Measurements from ENCODE around the gene KHK.

The KHK gene

DNA sequence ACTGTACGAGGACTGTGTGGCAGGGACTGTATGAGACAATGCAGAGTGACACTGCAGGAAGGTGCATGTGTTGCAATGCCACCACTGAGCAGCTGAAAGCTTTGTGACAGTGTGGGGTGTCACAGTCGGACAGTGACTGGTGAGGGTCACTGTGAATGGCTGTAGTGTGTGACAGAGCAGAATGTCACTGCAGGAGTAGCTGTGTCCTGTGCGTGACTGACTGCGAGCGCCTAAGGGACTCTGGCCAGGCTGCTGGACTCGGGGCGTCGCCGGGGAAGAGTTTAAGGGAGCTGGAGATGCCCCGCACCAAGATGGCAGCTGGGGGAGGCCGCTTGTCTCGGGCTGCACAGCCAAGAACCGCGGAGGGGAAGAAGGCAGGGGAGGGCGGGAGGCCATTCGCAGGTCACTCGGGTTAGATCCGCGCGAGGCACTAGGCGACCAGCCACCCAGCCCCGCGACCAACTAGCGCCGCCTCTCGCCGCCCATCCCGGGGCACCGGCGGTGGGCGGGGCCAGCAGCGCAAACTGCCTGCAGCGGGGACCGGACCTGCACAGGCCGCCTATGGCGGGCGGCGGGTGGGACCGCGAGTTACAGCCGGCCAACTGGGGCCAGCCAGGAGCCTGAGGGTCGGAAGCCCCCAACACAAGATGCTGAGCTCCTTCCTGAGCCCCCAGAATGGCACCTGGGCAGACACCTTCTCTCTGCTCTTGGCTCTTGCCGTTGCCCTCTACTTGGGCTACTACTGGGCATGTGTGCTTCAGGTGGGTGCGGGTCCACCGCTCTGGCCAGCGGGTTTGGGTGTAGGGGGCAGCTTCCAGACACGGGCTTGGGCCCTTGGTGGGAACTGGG lies 37.0 kb downstream of the KHK start, which contains the start of gene ABHD1:
Gene ABHD1, plus strand, starts transcription at position 514 of the 849 bp plus-strand sequence. Its CDS starts 134 bp downstream, at position 648.
- DNase-seq (ENCODE audit: low read depth, low spot score), result no peak
- H3K27ac ChIP-seq, result no peak within 1 kb of the TSS

GRCh38 chr2:27125104-27125503 lies 38.5 kb downstream of the KHK start:
- no peak overlapping the region for H3K27ac ChIP-seq
- DNase-seq (ENCODE audit: low read depth, low spot score), result no peak

- no peak for DNase-seq (ENCODE audit: low read depth, low spot score)
- no peak overlapping the region for H3K27ac ChIP-seq
Measured at GRCh38 chr2:27126252-27126710, 39.7 kb downstream of the KHK start.

DNA sequence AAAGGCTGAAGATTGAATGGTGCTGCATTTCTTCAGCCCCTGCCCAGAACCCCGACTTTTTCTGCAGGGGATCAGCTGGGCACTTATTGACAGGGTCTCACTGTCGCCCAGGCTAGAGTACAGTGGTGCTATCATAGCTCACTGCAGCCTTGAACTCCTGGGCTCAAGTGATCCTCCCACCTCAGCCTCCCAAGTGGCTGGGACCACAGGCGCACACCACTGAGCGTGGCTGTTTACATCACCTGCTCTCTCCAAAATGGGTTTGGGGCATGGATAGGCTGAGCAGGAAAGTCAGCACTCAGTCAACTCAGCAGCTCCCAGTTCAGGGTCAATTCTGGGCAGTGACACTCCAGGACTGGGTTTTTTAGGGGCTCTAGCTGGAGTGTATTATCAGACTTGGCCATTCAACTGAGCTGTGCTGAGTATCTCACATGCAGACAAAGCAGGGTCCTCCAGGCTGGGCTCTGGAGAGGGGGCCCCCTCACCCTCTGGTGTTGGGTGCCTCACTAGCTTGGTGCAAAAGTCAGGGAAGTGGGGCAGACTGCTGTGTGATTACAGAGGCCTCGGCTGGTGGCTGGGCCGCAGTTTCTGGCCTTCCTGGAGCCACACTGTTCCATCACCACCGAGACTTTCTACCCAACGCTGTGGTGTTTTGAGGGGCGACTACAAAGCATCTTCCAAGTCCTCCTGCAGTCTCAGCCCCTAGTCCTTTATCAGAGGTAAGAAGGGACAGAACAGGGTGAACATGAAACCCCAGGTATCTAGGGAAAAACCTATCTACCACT lies 41.5 kb downstream of the KHK start:
- no peak for DNase-seq (ENCODE audit: low read depth, low spot score)
- H3K27ac ChIP-seq, result no peak overlapping the region

- no peak for DNase-seq (ENCODE audit: low read depth, low spot score)
- no peak overlapping the region for H3K27ac ChIP-seq
Measured at GRCh38 chr2:27128668-27129571, 42.3 kb downstream of the KHK start.

- no peak for DNase-seq (ENCODE audit: low read depth, low spot score)
- H3K27ac ChIP-seq, result no peak overlapping the region
Measured at GRCh38 chr2:27130396-27130795, 43.8 kb downstream of the KHK start.

DNA sequence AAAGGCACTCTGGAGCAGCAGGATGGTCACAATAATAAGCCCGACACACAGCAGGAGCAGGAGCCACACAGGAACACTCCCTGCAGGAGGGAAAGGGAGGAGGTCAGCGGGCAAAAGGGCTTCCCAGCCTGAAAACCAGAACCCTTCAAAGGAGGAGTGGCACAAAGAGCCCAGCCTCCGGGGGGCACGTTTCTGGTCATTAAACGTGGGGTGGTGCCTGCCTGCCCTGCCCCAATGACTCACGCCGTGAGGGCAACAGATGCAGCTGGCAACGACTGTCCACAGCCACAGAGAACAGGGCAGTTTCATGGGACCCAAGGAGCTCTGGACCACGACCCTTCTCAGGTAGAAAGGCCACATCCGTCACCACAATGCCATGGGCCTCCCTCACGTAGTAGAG lies 44.9 kb downstream of the KHK start:
- H3K27ac ChIP-seq, result no peak overlapping the region
- DNase-seq (ENCODE audit: low read depth, low spot score), result no peak

DNA sequence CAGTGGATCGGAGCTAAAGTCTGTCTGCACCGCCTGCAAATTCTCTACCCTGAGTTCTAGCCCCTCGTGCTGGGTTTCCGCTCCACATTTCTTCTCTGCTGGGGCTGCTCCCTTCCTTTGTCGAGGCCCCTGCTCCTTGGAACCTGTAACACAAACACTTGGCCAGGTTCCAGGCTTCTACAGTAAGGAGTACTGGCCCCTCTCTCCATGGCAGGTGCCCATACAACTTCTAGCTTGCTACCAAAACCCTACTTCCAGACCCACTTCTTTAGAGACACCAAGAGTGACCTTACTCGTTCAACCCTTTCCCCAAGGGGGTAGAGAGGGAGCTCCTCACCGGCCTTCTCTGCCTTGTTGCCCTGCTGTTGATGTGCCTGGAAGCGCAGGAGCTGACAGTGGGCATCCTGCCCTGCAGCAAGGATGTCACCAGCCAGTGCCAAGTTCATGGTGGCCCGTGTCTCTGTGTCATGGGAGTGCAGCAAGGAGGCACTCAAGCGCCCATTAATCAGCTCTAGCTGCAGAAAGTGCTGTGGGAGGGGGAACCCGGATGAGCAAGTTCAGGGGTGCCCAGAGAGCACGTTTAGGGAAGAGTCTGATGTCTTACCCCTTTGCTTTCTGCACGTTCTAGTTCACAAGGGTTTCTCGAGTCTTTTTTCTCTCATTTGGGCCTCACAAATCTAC lies 46.8 kb downstream of the KHK start:
- no peak overlapping the region for H3K27ac ChIP-seq
- no peak for DNase-seq (ENCODE audit: low read depth, low spot score)

GRCh38 chr2:27133905-27134780 lies 47.6 kb downstream of the KHK start, which contains the start of gene PREB:
TSS of gene PREB (minus strand) at chr2:27134636. CDS start at chr2:27134421, 215 bp downstream.
- peak within 1 kb of the TSS; percentile 19 for H3K27ac ChIP-seq

DNA sequence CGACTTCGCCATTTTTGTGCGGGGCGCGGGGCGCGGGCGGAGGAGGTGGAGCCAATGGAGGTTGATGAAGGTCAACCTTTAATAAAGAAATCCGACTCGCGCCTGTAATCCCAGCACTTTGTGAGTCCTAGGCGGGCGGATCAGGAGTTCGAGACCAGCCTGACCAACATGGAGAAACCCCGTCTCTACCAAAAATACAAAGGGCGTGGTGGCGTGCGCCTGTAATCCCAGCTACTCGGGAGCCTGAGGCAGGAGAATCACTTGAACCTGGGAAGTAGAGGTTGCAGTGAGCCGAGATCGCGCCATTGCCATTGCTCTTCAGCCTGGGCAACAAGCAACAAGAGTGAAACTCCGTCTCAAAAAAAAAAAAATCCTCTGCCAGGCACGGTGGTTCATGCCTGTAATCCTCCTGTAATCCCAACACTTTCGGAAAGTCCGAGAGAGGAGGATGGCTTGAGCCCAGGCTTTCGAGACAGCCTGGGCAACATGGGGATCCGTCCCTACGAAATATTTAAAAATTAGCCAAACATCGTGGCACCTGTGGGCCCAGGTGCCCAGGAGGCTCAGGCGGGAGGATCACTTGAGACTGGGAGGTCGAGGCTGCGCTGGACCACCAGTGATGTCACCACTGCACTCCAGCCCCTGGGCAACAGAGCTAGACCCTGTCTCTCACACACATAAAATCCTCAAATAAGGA lies 48.4 kb downstream of the KHK start:
- no peak overlapping the region for H3K27ac ChIP-seq
- DNase-seq (ENCODE audit: low read depth, low spot score), result no peak

More at GRCh38 chr2:27133905-27134780, 47.6 kb downstream of the KHK start, which contains the start of gene PREB:
- DNase-seq (ENCODE audit: low read depth, low spot score), result peak; percentile 49

DNA sequence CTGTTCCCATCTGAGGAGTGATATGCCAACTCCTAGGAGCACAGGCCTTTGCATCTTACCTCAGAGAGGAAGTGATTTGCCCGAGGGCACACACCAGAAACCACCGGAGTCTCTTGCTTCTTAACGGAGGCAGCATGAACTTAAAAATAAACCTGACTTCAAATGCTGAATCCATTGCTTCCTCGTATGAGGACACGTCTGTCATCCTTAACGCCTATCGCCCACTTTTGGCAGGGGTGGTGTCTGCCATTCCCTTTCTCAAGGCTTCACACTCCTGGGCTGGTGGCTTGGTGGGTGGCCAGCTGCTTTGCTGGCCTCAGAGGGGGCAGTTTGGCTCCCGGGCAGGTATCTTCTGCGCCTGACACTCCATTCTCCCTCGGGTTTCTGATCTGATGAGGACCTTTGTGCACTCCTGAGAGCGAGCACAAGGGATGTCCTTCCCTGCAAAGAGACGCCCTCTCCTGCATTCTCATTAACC lies 48.9 kb downstream of the KHK start:
- H3K27ac ChIP-seq, result no peak overlapping the region

GRCh38 chr2:27136751-27137150 lies 50.2 kb downstream of the KHK start:
- no peak overlapping the region for H3K27ac ChIP-seq
- no peak for DNase-seq (ENCODE audit: low read depth, low spot score)

More for the DNA sequence above, 48.9 kb downstream of the KHK start:
- no peak for DNase-seq (ENCODE audit: low read depth, low spot score)

GRCh38 chr2:27137322-27137935 lies 50.9 kb downstream of the KHK start:
- no peak for DNase-seq (ENCODE audit: low read depth, low spot score)

DNA sequence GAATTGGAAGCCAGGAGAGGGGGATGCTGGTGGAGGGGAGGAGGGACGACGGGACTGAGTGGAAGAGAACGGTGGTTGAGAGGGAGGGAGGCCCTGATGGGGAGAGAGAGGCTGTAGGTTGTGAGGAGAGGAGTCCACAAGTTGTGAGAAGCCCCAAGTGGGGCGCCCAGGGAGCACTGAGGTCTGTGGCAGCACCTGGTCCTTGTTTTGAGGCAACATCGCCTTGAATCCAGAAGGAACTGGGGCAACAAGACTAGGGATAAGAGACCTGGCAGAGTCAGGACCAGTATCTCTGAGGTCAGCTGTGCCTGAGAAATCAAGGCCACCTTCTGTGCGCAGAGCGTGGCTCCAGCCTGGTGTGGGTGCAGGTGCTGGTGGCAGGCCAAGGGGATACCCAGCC lies 51.5 kb downstream of the KHK start:
- no peak for DNase-seq (ENCODE audit: low read depth, low spot score)
- H3K27ac ChIP-seq, result no peak overlapping the region

More at GRCh38 chr2:27137322-27137935, 50.9 kb downstream of the KHK start:
- H3K27ac ChIP-seq, result no peak overlapping the region

GRCh38 chr2:27139310-27139709 lies 52.7 kb downstream of the KHK start, which contains the start of gene PRR30:
TSS of gene PRR30 (minus strand) at chr2:27139410. CDS start at chr2:27138329, 1,081 bp downstream.
- DNase-seq (ENCODE audit: low read depth, low spot score), result no peak
- H3K27ac ChIP-seq, result no peak within 1 kb of the TSS

- H3K27ac ChIP-seq, result no peak overlapping the region
- no peak for DNase-seq (ENCODE audit: low read depth, low spot score)
Measured at GRCh38 chr2:27143285-27143684, 56.7 kb downstream of the KHK start.

- DNase-seq (ENCODE audit: low read depth, low spot score), result no peak
- no peak overlapping the region for H3K27ac ChIP-seq
Measured at GRCh38 chr2:27145682-27146081, 59.1 kb downstream of the KHK start.

All from epithelial cell of prostate (primary cell).